NCI-H748 treated with DMSO at 0.1 percent for 48 hours (cell line): Measurements from ENCODE around the gene GRIP1.

Experiments
- DNase-seq: peaks from one replicate; lab custom pipeline; 2025; lab: John Stamatoyannopoulos, UW

Gene GRIP1

GRCh38 chr12:66387117-66387516 is 291.8 kb downstream of the GRIP1 start:
- DNase-seq = no peak

GRCh38 chr12:66380769-66381535 is 297.9 kb downstream of the GRIP1 start:
- DNase-seq = no peak

- no peak for DNase-seq
Observed at GRCh38 chr12:66379616-66380015, 299.3 kb downstream of the GRIP1 start.

GRCh38 chr12:66375560-66375959 is 303.3 kb downstream of the GRIP1 start:
- no peak for DNase-seq

- DNase-seq = no peak
Observed at GRCh38 chr12:66371982-66372381, 306.9 kb downstream of the GRIP1 start.

GRCh38 chr12:66367015-66367667 is 311.7 kb downstream of the GRIP1 start:
- no peak for DNase-seq

GRCh38 chr12:66365718-66366490 is 313.0 kb downstream of the GRIP1 start:
- no peak for DNase-seq

- no peak for DNase-seq
Observed at GRCh38 chr12:66361703-66362102, 317.2 kb downstream of the GRIP1 start.

GRCh38 chr12:66359300-66359699 is 319.6 kb downstream of the GRIP1 start:
- no peak for DNase-seq

- DNase-seq = no peak
Observed at GRCh38 chr12:66354291-66354690, 324.6 kb downstream of the GRIP1 start.

- no peak for DNase-seq
Observed at GRCh38 chr12:66352899-66353298, 326.0 kb downstream of the GRIP1 start.

GRCh38 chr12:66352197-66352596 is 326.7 kb downstream of the GRIP1 start:
- DNase-seq = no peak

- DNase-seq = no peak
Observed at GRCh38 chr12:66351301-66351700, 327.6 kb downstream of the GRIP1 start.

- no peak for DNase-seq
Observed at GRCh38 chr12:66345956-66346355, 332.9 kb downstream of the GRIP1 start.

- DNase-seq = no peak
Observed at GRCh38 chr12:66345212-66345611, 333.7 kb downstream of the GRIP1 start.

- no peak for DNase-seq
Observed at GRCh38 chr12:66341126-66341525, 337.8 kb downstream of the GRIP1 start.

GRCh38 chr12:66340131-66340530 is 338.7 kb downstream of the GRIP1 start:
- DNase-seq = no peak

- no peak for DNase-seq
Observed at GRCh38 chr12:66337381-66338010, 341.4 kb downstream of the GRIP1 start.

GRCh38 chr12:66335746-66336145 is 343.1 kb downstream of the GRIP1 start:
- DNase-seq = no peak

GRCh38 chr12:66331814-66332213 is 347.1 kb downstream of the GRIP1 start:
- DNase-seq = no peak

- no peak for DNase-seq
Observed at GRCh38 chr12:66331016-66331415, 347.9 kb downstream of the GRIP1 start.

- no peak for DNase-seq
Observed at GRCh38 chr12:66329941-66330340, 348.9 kb downstream of the GRIP1 start.
